Heart left ventricle (tissue), 13 donors: Measurements from ENCODE around the gene SMCO2.

Source experiments
- CTCF ChIP-seq, 12 donors: fragments of 200-600 bp; sonication (generic) in 4 of 12; IDR thresholded peaks; one replicate each; pipeline versions ENCODE4 v1.5.0 to v1.8.0; 2018 to 2022; ENCODE audit warnings: antibody characterized with exemption in 12 of 12, mild to moderate bottlenecking in 5 of 12
- POLR2A ChIP-seq, 2 donors: fragments of 450-650 bp; IDR thresholded peaks; one replicate each; pipeline ENCODE4 v1.6.1; 2017; ENCODE audit warnings: antibody characterized with exemption in 2 of 2, mild to moderate bottlenecking in 2 of 2, moderate library complexity in 2 of 2
- donor health status: ischemic (EF 13 %, LVEDD 7.1; RV severe dilation, severe dysfunction).
- donor health status: DM: no; HTN: yes; CAD: no.
- donor health status: DM: no; HTN: no; CAD: no.
- donor health status: ischemic (EF 25% LVEDD 6.9; RV normal size, moderate dysfunction).
- donor health status: ischemic (EF 25% LVEDD 5.7; RV mildly dilated, moderate dysfunction).
- donor health status: ischemic (EF 35%, LVEDD 5.7; RV mildly dilated, moderate dysfunction).
- donor health status: nonischemic (EF 11% LVEDD 7.7; RV severe dilation, severe dysfunction).
- donor health status: DM: yes; HTN: yes; CAD: no.
- donor health status: PGD.
- donor health status: ischemic (EF 29% LVEDD 5.4; RV normal size, mild dysfunction).
- donor health status: nonischemic (EF 23%, LVEDD 6.1; RV moderate dilation, normal function).

- TF ChIP-seq CTCF (IDR thresholded peaks at IDR 0.05) (no peak), POLR2A (IDR thresholded peaks at IDR 0.05) (no peak)
These were observed 44.7 kb downstream of the SMCO2 start for GRCh38 chr12:27491226-27491625.
